Activated naive CD8-positive, alpha-beta T cell treated with anti-CD3 and anti-CD28 coated beads, Interleukin-2, amount 50 U/mL, for 16 hours (primary cell): ENCODE data around the gene MRM2.

Experiments
- DNase-seq: peaks from one replicate; pipeline ENCODE4 v3.0.0-alpha.2; 2020; ENCODE audit warnings: low read depth, low spot score

MRM2 gene

DNA sequence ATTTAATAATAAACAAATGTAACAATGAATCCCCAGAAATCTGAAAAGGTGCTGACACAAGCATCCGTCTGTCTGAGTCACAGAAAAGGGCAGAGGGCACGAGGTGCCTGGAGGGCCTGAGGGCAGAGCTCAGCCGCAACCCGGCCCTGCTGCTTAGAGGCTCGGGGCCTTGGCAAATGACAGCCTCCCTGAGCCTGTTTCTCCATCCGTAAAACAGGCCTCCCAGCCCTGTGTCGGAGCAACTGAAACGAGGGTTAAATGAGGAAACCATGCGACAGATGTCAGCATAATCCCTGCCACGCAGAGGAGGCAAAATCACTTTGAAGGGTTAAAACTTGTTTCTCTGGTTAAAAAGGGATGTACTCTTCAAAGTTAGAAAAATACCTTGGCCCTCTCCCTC is 24.9 kb upstream of the MRM2 start:
- no peak for DNase-seq

DNA sequence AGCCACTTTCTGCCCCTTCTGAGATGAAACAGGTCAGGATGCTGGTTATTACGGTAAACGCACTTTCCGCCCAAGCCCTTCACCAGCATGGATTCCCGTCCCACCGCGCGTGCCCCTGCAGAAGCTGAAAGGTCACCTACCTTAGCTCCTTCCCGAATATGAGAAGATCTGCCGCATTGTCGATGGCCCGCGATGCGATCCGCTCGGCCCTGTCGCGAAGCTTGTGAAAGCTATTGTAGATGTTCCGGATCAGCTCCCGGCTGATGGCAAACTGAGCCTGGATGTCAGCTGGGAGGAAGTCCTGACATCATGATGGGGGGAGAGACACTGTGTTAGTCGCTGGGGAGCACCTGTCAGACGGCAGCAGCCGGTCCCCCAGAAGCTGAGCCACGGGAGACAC is 22.2 kb upstream of the MRM2 start:
- no peak for DNase-seq

DNA sequence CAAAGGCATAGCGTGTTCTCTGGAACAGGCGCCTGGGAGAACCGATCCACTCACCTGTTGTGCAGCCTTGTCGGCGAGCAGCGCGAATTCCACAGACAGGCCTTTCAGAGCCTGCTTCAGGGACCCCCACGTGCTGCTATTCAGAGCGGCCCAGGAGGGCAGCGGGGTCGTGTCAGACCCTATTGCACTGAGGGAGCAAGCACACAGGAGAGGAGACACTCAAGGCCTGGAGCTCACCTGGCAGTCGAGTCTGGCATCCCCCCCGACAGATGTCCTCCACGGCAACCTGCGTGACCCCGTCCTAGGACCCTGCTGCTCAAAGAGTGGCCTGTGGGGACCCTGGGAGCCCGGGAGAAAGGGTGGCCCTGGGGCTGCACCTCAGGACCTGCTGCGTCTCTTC is 21.2 kb upstream of the MRM2 start:
- DNase-seq: no peak

DNA sequence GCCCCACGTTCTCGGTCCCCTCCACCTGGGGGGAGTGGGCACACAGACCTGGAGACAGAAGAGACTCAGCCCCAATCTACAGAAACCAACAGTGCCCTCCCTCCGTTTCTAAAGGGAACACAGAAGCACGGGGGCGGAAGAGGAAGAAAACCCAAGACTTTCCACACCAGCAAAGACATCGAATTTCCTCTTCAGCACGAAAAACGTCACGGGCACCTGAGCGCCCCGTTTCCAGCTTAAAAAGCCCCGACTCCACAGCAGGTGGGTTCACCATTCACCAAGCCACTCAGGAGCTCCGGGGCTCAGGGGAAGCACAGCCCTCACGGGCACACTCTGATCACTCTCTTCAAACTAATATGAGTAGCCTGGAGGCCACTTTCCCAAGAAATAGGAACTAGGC is 19.6 kb upstream of the MRM2 start:
- no peak for DNase-seq

DNA sequence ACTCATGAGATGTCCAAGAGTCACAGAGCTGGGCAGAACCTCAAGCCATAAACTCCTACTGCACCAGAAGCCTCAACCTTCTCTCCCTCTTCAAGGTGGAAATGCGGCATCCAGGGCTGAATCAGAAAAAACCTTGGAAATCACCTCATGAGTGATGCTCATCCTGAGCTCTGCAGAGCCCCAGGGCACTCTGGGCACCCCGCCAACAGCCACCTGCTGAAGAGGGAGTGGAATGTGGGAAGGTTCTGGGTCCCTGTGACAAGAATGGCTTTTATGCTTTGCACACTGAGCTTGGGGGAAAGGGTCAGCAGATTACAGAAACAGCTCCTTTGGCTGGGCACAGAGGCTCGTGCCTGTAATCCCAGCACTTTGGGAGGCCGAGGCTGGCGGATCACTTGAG is 18.8 kb upstream of the MRM2 start:
- no peak for DNase-seq

DNA sequence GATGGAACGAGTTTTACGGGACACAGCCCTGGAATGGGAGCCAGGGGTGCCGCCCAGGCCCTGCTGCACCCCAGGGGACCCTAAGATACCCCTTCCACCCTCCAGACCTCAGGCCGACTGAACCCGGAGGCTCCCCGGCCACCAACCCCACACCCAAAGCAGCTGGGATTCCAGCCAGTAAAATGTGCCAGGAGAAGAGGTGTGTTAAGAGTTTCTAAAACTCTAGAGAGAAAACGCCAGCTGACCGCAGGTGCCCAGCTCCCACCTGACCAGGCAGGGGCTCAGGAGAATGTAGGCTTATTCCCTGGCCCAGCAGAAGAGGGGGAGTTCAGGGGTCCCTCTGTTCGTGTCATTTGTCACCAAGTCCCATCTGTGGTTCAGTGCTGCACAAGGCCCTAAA is 17.5 kb upstream of the MRM2 start:
- DNase-seq: no peak

DNA sequence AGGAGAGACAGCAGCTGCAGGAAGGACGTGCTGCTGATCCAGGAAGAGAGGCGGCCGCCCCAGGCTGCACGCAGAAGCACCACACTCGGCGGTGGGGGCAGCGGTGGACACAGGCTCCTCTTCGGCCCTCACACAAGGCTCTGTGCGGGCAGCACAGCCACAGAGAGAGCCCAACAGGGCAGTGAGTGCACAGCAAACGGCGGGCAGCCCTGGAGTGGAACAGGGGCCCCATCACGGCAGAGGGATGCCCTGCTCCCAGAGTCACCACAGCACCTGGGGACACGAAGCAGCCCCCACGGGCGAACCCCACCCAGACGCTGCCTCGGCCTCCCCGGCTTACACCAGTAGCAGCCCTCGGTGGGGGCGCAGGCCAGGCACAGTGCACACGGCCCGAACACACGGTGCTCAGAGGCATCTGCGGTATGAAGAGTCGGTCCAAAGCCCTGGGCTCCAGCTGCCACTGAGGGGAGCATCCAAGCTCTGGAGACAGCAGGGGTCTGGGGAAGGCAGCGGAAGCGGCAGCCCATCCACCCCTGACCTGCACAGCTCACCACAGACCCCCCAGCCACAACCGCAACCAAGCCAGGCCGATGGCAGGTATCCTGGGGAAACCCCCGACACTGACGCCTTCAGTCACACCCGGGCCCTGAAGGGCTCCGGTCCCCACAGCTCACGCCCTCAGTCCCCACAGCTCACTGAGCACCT is 16.8 kb upstream of the MRM2 start:
- DNase-seq: no peak

DNA sequence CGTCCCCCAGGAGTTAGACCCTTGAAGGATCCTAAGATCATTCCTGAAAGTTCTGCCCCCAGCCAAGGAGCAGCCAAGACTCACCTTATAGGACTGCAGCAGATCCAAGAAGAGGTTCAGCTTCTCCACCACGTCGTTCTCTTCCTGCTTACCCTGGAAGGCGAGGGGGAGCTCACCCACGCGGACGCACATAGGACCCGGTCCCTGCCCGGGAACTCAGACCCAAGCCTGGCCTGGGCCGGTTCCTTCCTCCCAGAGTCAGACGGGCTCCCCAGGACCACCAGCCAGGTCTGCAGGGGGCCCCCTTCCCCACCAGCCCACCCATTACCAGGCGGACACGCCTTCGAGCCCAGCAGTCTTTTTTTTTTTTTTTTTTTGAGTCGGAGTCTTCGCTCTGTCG is 15.6 kb upstream of the MRM2 start:
- DNase-seq: no peak

DNA sequence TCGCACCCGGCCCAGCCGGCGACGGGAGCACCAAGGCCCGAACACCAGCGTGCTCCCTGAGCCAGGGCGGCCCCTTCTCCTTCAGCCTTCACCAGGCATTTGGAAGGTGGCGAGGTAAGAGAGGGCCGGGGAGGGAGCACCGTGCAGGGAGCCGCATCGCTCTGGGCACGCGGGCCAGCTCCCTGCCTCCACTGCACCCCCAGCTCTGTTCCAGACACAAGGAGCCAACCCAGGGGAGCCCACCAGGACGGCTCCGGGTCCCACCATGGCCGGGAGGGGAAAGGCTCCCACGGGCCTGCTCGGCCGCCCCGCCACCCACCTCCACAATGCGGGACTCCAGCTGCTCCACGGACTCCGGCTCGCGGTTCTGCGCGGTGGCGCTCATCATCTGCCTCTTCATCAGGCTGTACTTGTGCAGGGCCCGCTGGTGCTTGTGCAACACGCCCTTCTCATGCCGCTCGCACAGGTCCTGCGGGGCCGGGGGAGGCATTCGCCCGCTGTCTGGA is 15.1 kb upstream of the MRM2 start:
- DNase-seq: no peak

DNA sequence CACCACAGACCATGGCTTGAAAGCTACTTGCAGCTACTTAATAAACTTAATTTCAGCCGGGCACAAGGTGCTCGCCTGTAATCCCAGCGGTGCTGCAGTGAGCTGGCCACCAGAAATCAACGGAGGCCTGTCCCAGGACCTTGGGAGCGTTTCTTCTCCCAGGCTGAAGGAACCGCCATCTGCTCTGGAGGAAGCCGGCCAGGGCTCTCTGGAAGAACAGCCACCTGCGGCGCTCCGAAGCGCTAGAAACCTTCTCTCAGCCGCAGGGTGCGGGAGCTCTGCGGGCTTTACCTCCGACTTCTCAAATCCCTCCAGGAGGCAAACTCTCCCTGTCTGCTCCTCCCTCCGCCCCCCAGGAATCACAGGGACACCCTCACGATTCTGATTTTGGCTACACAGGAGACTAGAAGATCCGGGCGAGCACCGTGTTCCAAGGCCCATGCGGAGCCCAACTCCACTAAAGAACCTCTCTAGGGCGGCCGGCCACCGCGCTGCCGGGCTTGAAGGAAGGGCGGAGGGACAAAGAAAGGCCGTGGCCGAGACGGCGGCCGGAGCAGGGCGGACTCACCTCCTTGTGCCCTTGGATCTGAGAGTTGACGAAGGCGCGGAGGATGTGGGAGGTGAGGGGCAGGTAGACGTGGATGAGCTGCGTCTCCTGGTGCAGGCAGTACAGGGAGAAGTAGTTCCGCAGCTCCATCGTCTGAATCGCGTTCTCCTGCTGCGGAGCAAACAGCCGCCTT is 14.5 kb upstream of the MRM2 start:
- DNase-seq: no peak

DNA sequence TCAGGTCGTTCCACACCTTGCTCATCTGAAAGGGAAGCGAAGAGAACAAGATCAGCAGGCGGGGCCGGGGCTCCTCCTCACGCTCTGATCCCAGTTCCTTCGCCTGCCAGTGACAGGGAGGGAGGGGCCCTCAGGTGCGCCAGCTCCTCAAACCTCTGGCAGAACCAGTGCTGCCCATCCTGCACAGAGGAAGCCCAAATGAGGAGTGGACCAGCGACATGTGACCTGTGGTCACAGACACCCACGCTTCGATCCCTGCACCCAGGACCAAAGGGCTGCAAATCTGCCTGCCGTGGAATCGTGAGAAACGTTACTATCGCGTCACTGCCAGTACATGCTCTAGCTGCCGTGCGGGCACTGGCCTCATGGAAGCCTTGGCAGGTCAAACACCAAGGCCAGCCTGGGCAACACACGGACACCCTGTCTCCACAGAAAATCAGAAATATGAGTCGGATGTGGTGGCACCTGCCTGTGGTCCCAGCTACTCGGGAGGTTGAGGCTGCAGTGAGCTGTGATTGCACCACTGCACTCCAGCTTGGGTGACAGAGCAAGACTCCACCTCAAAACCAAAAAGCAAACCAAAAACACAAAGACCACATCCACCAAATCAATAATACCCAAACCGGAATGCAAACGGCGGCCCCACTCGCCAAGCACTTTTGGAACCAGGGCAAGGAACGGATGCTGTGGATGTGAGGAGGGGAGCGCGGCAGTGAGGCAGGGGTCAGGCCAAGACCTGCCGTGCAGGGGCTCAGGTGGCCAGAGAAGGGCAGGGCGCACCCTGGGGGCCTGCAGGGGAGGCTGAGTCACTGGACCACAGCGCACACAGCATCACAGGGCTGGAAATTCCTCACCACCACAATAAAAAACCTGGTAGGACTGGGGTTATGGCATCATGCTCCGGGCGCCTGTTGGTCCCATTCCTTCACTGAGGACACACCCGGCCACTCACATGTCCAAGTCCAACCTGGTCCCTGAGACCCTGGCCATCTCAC is 13.4 kb upstream of the MRM2 start:
- no peak for DNase-seq

DNA sequence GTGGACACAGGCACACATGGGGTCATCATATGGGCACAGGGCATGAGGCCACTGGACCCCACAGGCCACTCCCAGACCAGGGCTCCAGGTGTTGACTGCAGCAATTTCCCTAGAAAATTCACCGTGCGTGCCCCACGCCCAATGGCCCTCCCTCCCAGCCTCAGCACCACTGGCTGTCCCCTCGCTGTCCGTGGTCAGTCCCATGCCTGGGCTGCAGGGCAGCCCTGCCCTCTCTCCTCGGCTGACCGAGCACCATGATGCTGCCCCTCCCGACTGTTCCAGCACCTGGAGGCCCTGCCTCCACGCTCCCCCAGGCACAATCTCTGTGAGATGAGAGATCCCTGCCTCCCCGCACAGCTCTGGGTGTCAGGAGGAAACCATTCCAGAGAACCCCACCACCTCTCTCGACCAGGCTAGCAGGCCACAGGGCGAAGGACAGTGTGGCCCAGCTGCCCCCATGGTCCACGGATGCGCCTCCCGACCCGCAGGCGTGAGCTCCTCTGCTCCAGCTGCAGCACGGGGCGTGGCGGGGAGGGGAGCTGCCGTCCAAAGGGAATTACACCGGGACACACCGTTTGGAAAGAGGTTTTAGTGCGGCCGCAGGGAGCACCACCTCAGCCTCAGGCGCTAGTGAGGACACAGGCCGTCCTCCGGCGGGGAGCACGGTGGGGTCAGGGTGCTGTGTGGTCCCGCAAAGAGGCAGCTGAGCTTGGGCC is 12.6 kb upstream of the MRM2 start:
- DNase-seq: no peak

DNA sequence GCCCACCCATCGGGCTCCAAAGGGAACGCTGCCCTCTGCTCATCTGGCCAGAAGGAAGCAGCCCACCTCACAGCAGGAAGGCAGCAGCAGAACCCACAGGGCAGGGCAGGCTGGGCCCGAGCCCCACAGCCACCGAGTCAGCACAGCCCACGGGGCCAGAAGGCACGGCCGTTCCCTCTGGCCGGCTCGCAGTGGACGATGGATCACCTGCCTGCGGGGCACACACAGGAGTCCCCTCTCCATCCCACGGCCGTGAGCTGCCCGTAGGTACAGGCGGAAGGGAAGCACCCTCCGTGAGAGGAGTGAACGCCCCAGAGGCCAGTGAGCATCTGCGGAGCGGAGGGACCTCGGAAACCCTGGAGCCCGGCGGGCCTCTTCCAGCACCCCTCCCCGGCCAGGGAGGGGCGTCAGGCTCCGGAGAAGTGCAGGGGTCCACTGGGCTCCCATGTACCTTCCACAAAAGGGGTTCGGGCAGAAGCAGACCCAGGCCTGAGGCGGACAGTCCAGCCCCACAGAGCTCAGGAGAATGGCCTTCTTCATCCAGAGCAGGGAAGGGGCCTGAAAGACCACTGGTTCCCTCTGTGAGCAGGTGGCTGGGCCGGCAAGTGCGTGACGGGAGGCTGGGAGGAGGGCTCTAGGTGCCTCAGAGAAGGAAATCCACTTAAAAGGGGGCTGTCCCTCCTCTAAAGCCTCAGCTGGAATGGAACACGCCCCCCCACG is 11.7 kb upstream of the MRM2 start:
- DNase-seq: no peak

DNA sequence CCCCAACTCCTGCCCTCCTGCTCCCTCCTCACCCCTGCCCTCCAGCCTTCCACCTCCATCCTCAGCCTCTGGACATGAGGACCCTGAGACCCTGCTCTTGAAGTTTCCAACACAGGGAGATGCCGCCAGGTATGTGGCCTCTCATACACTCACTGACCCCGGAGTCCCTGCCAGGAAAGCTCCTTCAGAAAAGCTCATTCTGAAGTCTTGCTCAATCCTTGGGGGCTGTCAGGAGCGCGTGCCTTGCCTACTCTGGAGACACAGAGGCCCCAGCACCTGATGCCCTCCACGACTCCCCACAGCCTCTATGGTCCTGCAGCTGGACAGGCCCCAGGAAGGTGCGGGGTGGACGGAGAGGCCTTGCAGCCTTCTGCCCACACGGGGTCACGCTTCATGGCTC is 11.0 kb upstream of the MRM2 start:
- no peak for DNase-seq

DNA sequence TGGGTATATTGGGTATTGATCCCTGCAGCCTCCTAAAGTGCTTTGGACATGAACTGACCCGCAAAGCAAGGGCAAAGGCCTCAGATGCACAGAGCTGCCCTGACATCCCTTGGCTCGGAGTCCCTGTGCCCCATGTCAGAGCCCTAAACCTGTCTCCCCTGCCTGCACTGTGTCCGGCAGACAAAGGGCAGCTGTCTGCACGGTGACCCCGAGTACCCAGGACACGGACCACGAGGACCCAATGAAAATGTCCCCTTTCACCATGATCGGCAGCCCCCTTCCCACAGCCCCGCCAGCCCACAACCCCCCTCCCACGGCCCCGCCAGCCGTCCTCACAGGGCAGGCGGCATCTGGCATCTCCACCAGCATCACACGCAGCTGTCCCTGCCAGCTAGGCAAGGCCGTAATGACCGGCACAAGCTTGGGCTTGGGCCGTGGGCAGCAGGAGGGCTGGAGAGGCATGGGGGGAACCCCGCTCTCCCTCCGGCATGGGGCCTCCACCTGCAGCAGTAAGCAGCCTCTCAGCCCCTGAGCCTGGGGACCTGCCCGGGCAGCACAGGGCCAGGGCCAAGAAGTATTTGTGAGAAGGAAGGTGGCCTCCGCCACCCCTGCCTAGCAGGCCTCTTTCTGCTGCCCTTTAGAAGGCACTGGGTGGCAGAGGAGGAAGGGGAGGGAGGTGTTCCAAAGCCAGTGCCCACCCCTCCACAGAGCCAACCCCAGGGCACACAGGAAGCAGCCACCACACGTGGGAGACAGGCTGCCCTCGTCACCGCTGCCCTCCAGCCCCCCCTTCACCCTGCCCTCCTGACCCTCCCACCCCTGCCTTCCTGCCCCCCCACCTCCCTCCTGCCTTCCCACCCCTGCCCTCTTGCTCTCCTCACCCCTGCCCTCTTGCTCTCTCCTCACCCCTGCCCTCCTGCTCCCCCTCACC is 10.1 kb upstream of the MRM2 start:
- DNase-seq: no peak

DNA sequence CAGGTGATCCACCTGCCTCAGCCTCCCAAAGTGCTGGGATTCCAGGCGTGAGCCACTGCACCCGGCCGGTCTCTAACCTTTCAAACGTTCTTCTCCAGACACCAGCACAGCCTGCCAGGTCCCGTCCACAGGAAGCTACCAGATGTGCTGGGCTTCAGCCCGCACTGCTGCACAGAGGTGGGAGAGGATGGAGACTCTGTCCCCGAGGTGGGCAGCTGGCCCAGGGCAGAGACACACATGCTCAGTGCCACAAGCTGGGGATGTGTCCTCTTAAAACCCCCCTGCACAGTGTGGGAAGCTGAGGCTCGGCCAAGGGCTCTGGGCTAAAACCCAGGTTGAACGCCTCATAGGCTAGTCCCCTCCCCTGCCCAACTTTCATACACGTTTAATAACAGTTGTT is 9.4 kb upstream of the MRM2 start:
- no peak for DNase-seq

DNA sequence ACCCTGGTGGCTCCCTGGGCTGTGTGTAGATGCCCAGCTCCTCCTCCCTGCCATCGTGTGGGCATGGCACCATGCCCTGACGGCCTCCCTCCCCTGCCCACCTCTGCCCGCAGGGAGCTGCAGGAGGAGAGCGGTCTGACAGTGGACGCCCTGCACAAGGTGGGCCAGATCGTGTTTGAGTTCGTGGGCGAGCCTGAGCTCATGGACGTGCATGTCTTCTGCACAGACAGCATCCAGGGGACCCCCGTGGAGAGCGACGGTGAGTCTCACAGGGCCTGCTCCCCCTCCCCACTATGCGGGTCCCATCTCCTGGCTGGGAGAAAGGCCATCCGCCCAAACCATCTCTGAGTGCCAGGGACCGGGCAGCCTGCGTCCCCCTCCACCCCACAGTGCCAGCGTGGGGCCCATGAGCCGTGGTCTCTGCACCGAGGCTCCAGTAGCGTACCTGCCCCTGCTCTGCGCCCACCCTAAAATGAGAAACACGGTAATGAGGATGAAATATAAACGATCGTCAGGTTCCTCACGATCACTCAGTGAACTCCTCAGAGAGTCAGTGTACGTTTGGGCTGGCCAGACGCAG is 7.8 kb upstream of the MRM2 start:
- DNase-seq: no peak

DNA sequence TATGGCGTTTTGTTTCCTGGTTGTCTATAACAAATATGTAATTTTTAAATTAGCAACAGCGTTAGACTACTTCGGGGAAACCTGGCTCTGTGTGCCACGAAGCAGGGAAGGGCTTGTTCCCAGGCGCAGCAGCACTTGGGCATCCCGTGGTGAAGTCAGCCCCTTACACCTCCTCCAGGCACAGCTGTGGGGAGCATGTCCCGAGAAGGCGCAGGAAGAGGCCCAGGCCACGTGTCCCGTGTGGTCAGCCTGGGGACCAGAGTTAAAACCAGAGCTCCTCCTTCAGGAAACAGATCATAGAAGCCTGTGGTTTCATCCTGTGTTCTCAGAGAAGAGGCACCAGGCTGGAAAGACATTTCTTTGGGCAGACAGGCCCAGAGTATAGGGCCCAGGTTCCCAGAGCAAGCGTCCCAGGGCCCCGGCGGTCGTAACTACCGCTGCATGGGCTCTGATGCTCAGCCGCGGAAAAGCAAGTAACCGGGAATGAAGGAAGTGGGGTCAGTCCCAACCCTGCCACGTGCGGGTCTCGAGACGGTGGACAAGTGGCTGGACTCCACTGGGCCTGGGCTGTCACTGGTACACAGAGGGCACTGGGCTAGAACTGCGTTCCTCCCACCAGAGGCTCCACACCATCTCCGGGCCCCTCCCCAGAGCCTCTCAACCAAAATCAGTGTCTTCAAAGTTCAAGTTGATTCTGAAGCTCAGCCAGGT is 7.1 kb upstream of the MRM2 start:
- DNase-seq: no peak
